ENCODE data around the gene CDYL2. TPM values are rescaled to one million over a fixed set of nuclear protein-coding genes. Genes with fewer than 3 reads are reported as not detected.

The CDYL2 gene
- total and polyA plus RNA-seq, 2 experiments from 2014 or later: 2.1 to 5.2 TPM

- Histone ChIP-seq H3K4me3 (no peak overlapping the region), H3K4me1 (ENCODE audit: insufficient read depth) (no peaks in the 10 kb centered on the region), H3K79me2 (ENCODE audit: insufficient read depth) (no peaks in the 10 kb centered on the region), H3K4me2 (ENCODE audit: unreplicated experiment) (no peak overlapping the region), H3K9ac (no peak overlapping the region), H3K27me3 (replicated peaks; ENCODE audit: insufficient read depth) (no peaks in the 10 kb centered on the region), H3K9me2 (ENCODE audit: insufficient read depth) (no peaks in the 10 kb centered on the region), H3K36me3 (ENCODE audit: low read depth) (no peaks in the 10 kb centered on the region), H4K20me1 (ENCODE audit: insufficient read depth) (no peaks in the 10 kb centered on the region), H2AFZ (no peak overlapping the region), H3F3A (ENCODE audit: insufficient read depth) (no peaks in the 10 kb centered on the region), H3K9me3 (ENCODE audit: low read depth) (no peaks in the 10 kb centered on the region), H3K27ac (no peak overlapping the region)
- 69 to 79% methylated on average over 6 of the region's 6 CpGs for WGBS, 2 experiments (ENCODE audit: low coverage in 1 of 2, low lambda C conversion rate in 2 of 2, missing lambda C conversion rate in 2 of 2)
- in situ Hi-C loops (cut with MboI): no loop called here
- TF ChIP-seq EZH2phosphoT487 (IDR thresholded peaks at IDR 0.05; ENCODE audit: insufficient read depth, low read depth) (no peak), EZH2 (IDR thresholded peaks at IDR 0.05; ENCODE audit: insufficient read depth, poor library complexity, severe bottlenecking) (no peak)
- DNase-seq: no peak
These were observed 234.3 kb downstream of the CDYL2 start for GRCh38 chr16:80570106-80570478.

GRCh38 chr16:80569440-80570105 lies 234.8 kb downstream of the CDYL2 start:
- no peak overlapping the region for H3K4me2 ChIP-seq (ENCODE audit: unreplicated experiment)
- no peak overlapping the region for H3K9ac ChIP-seq
- H3K4me3 ChIP-seq: no peak overlapping the region
- DNase-seq: peak; percentile 38
- H3K9me3 ChIP-seq (ENCODE audit: low read depth): no peaks in the 10 kb centered on the region
- H3K36me3 ChIP-seq (ENCODE audit: low read depth): no peaks in the 10 kb centered on the region
- no peaks in the 10 kb centered on the region for H4K20me1 ChIP-seq (ENCODE audit: insufficient read depth)
- no peaks in the 10 kb centered on the region for H3K4me1 ChIP-seq (ENCODE audit: insufficient read depth)
- in situ Hi-C loops (cut with MboI): no loop called here
- no peaks in the 10 kb centered on the region for H3K79me2 ChIP-seq (ENCODE audit: insufficient read depth)
- H3K27ac ChIP-seq: no peak overlapping the region
- H3F3A ChIP-seq (ENCODE audit: insufficient read depth): no peaks in the 10 kb centered on the region
- H2AFZ ChIP-seq: no peak overlapping the region
- TF ChIP-seq EZH2 (IDR thresholded peaks at IDR 0.05; ENCODE audit: insufficient read depth, poor library complexity, severe bottlenecking) (no peak), EZH2phosphoT487 (IDR thresholded peaks at IDR 0.05; ENCODE audit: insufficient read depth, low read depth) (no peak)
- WGBS, 2 experiments (ENCODE audit: low coverage in 1 of 2, low lambda C conversion rate in 2 of 2, missing lambda C conversion rate in 2 of 2): 65 to 67% methylated on average over 9 of the region's 9 CpGs
- H3K27me3 ChIP-seq (replicated peaks; ENCODE audit: insufficient read depth): no peaks in the 10 kb centered on the region
- no peaks in the 10 kb centered on the region for H3K9me2 ChIP-seq (ENCODE audit: insufficient read depth)

- no peaks in the 10 kb centered on the region for H4K20me1 ChIP-seq (ENCODE audit: insufficient read depth)
- whole genome bisulfite sequencing, 2 experiments (ENCODE audit: low coverage in 1 of 2, low lambda C conversion rate in 2 of 2, missing lambda C conversion rate in 2 of 2): 70 to 71% methylated on average over 7 of the region's 7 CpGs
- in situ Hi-C loops (cut with MboI): no loop called here
- no peaks in the 10 kb centered on the region for H3K4me1 ChIP-seq (ENCODE audit: insufficient read depth)
- no peaks in the 10 kb centered on the region for H3K79me2 ChIP-seq (ENCODE audit: insufficient read depth)
- no peak overlapping the region for H3K4me3 ChIP-seq
- no peaks in the 10 kb centered on the region for H3K9me2 ChIP-seq (ENCODE audit: insufficient read depth)
- no peaks in the 10 kb centered on the region for H3F3A ChIP-seq (ENCODE audit: insufficient read depth)
- H3K27me3 ChIP-seq (replicated peaks; ENCODE audit: insufficient read depth): peaks cover 9% of the 10 kb centered on the region
- no peak overlapping the region for H3K4me2 ChIP-seq (ENCODE audit: unreplicated experiment)
- TF ChIP-seq EZH2phosphoT487 (IDR thresholded peaks at IDR 0.05; ENCODE audit: insufficient read depth, low read depth) (no peak), EZH2 (IDR thresholded peaks at IDR 0.05; ENCODE audit: insufficient read depth, poor library complexity, severe bottlenecking) (no peak)
- H3K9me3 ChIP-seq (ENCODE audit: low read depth): no peaks in the 10 kb centered on the region
- H2AFZ ChIP-seq: no peak overlapping the region
- no peak for DNase-seq
- H3K9ac ChIP-seq: no peak overlapping the region
- H3K36me3 ChIP-seq (ENCODE audit: low read depth): no peaks in the 10 kb centered on the region
- H3K27ac ChIP-seq: no peak overlapping the region
These were observed 240.0 kb downstream of the CDYL2 start for GRCh38 chr16:80564394-80564793.

DNA sequence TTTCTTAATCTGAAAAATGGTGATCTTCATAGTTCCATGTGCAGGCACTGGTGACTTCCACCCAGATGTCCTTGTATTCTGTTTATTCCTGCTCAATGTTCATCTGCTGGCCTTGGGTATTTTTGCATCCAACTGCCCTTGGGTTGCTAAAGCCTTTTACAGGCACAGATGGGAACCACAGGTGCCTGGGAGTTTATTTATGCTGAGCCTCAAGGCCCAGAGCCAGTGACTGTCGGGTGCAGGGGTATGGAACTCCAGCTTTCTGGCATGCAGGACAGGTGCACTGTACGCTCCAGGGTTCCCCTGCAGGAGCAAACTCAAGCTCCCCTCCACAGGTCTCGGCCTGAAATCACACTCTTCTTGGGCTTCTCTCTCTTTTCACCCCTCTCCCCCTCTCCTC lies 241.3 kb downstream of the CDYL2 start:
- no peak for DNase-seq
- 64 to 65% methylated on average over 3 of the region's 3 CpGs for WGBS, 2 experiments (ENCODE audit: low coverage in 1 of 2, low lambda C conversion rate in 2 of 2, missing lambda C conversion rate in 2 of 2)
- H3K9ac ChIP-seq: no peak overlapping the region
- H3K36me3 ChIP-seq (ENCODE audit: low read depth): no peaks in the 10 kb centered on the region
- no peaks in the 10 kb centered on the region for H3K79me2 ChIP-seq (ENCODE audit: insufficient read depth)
- TF ChIP-seq EZH2phosphoT487 (IDR thresholded peaks at IDR 0.05; ENCODE audit: insufficient read depth, low read depth) (no peak), EZH2 (IDR thresholded peaks at IDR 0.05; ENCODE audit: insufficient read depth, poor library complexity, severe bottlenecking) (no peak)
- H3K9me3 ChIP-seq (ENCODE audit: low read depth): no peaks in the 10 kb centered on the region
- H4K20me1 ChIP-seq (ENCODE audit: insufficient read depth): no peaks in the 10 kb centered on the region
- H3K9me2 ChIP-seq (ENCODE audit: insufficient read depth): no peaks in the 10 kb centered on the region
- no peak overlapping the region for H3K4me2 ChIP-seq (ENCODE audit: unreplicated experiment)
- H3K4me3 ChIP-seq: no peak overlapping the region
- H2AFZ ChIP-seq: no peak overlapping the region
- in situ Hi-C loops (cut with MboI): no loop called here
- H3F3A ChIP-seq (ENCODE audit: insufficient read depth): no peaks in the 10 kb centered on the region
- H3K4me1 ChIP-seq (ENCODE audit: insufficient read depth): no peaks in the 10 kb centered on the region
- no peak overlapping the region for H3K27ac ChIP-seq
- H3K27me3 ChIP-seq (replicated peaks; ENCODE audit: insufficient read depth): peaks cover 9% of the 10 kb centered on the region
